ENCODE data around the gene GPX5.

GPX5 gene

DNA sequence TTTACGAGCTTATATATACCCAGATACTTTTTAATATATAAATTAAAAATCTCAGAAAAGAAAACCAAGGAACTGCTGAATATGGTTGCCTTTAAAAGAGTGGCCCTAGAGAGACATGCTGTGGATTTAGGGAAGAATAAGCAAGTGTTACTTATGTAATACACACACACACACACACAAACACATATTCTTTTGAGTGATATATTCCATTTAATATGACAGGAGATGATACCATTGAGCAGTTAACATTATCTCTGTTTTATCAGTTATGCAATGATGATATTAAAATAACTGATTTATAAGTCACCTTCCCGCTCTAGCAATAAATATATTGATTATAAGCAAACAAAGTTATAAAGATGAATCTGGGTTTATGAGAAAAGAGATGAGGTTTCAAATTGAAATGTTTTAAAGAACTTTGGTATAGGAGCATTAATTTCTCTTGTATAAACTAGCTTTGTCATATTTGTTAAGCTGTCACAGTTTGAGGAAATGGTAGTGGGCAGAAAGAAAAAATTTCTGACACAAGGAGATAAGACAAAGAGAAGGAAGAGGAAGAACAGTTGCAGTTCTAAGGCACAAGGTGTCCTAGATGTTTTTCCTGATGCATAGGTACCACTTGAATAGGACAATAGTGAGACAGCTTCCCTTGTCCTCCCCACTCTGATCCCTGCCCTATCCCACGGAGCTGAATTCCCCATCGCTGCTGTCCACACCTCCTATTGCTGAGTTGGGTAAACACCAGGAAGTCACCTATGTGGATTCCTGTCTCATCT, 26.4 kb downstream of the GPX5 start:
- TF ChIP-seq FOXP2 (optimal IDR thresholded peaks at IDR 0.05; ENCODE audit: borderline replicate concordance, extremely low read depth, extremely low read length, insufficient read depth) (no peak), POLR2AphosphoS5 (IDR thresholded peaks at IDR 0.05; ENCODE audit: low read depth, low read length) (no peak), SIN3A (IDR thresholded peaks at IDR 0.05; ENCODE audit: borderline replicate concordance, insufficient read depth, low read length) (no peak), TAF1 (IDR thresholded peaks at IDR 0.05; ENCODE audit: borderline replicate concordance, insufficient read depth, low read length) (no peak)

DNA sequence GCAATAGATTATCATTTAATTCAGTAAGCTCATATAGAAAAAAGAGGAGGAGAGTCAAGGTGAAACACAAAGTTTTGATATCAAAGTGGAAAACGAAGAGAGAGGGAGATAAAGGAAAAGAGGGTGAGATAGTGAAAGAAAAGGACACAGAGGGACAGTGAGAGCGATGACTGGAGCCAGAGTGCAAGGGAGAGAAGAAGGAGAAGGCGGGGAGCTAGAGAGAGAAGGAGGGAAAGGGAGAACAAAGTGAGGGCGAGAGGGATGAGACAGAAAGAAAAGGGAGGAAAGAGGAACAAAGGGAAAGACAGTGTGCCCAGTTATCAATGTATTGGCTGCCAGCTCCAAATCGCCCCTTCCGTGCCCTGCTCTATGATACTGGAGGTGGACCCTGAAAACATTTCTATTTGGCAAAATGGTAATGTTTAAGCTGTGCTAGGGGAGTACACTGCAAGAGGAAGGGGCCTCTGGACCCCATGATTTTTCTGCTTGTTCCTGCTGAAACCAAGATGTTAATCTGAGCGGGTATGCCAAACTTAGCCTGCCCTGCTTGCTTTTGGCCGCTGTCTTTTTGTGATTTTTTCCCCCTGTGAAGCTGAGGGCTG, 27.8 kb downstream of the GPX5 start:
- TF ChIP-seq TAF1 (IDR thresholded peaks at IDR 0.05; ENCODE audit: borderline replicate concordance, insufficient read depth, low read length) (no peak), FOXP2 (optimal IDR thresholded peaks at IDR 0.05; ENCODE audit: borderline replicate concordance, extremely low read depth, extremely low read length, insufficient read depth) (no peak), POLR2AphosphoS5 (IDR thresholded peaks at IDR 0.05; ENCODE audit: low read depth, low read length) (no peak), SIN3A (IDR thresholded peaks at IDR 0.05; ENCODE audit: borderline replicate concordance, insufficient read depth, low read length) (no peak)
- TF ChIP-seq, protein P1, sequence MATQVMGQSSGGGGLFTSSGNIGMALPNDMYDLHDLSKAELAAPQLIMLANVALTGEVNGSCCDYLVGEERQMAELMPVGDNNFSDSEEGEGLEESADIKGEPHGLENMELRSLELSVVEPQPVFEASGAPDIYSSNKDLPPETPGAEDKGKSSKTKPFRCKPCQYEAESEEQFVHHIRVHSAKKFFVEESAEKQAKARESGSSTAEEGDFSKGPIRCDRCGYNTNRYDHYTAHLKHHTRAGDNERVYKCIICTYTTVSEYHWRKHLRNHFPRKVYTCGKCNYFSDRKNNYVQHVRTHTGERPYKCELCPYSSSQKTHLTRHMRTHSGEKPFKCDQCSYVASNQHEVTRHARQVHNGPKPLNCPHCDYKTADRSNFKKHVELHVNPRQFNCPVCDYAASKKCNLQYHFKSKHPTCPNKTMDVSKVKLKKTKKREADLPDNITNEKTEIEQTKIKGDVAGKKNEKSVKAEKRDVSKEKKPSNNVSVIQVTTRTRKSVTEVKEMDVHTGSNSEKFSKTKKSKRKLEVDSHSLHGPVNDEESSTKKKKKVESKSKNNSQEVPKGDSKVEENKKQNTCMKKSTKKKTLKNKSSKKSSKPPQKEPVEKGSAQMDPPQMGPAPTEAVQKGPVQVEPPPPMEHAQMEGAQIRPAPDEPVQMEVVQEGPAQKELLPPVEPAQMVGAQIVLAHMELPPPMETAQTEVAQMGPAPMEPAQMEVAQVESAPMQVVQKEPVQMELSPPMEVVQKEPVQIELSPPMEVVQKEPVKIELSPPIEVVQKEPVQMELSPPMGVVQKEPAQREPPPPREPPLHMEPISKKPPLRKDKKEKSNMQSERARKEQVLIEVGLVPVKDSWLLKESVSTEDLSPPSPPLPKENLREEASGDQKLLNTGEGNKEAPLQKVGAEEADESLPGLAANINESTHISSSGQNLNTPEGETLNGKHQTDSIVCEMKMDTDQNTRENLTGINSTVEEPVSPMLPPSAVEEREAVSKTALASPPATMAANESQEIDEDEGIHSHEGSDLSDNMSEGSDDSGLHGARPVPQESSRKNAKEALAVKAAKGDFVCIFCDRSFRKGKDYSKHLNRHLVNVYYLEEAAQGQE (IDR thresholded peaks at IDR 0.05; ENCODE audit: insufficient read depth in 1 of 2, low read depth in 2 of 2, low read length in 2 of 2): no peak

DNA sequence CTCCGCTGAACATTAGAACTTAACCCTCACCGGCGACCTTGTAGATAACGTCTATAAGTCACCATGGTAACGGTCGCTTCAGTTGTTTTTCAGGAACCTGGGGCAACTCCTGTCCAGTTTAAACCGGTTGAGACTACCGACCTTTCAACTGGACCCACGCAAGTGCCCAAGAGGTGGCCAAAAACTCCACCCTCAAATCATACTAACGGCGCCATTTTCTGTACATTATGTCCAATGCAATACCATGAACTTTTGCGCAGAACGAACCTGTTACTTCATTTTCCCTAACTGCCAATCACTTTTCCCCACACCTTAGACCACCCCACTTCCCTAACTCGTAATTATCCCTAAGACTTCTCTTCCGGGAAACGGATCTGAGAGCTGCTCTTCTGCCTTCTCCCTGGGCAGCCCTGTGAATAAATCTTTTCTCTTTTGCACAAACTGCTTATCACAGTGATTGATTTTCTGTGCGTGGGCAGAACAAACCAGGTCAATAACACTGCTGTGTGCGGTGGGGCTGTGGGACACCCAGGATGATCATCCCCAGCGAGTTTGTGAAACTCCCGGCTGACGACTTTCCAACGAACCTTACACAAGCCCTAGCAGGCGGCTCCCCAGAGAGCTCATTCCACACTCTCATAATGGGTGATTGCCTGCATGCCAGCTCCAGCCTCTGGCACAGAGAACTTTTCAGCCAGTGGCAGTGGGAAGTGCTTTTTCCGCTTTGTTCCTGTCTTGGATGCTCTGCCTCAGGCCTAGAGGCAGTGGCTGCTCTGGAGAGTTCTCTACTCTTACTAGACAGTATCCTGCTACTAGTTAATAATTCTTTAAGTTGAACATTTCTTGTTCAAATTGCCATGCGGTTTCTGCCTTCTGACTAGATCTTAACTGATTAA, 28.6 kb downstream of the GPX5 start:
- TF ChIP-seq, protein P1 (IDR thresholded peaks at IDR 0.05; ENCODE audit: insufficient read depth in 1 of 2, low read depth in 2 of 2, low read length in 2 of 2): no peak
- TF ChIP-seq TAF1 (IDR thresholded peaks at IDR 0.05; ENCODE audit: borderline replicate concordance, insufficient read depth, low read length) (no peak), FOXP2 (optimal IDR thresholded peaks at IDR 0.05; ENCODE audit: borderline replicate concordance, extremely low read depth, extremely low read length, insufficient read depth) (no peak), SIN3A (IDR thresholded peaks at IDR 0.05; ENCODE audit: borderline replicate concordance, insufficient read depth, low read length) (no peak), POLR2AphosphoS5 (IDR thresholded peaks at IDR 0.05; ENCODE audit: low read depth, low read length) (no peak)

DNA sequence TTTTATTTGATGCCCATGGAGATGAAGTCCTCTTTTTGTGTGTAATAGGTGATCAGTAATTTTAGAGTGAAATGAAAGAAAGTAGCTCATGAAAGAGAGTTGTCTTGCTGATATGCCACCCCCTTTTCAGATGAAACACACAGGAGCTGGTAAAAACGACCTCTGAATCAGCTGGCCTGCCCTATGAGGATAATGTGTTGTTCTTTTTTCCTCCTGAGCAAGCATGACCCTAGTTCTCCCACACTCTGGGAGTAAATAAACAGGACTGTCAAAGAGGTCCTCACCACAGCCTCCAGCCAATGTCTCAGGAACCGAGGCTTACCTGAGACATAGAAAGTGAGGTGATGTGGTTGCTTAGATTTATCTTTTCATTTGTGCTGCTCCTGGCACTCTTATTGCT, 29.5 kb downstream of the GPX5 start:
- TF ChIP-seq SIN3A (IDR thresholded peaks at IDR 0.05; ENCODE audit: borderline replicate concordance, insufficient read depth, low read length) (no peak), POLR2AphosphoS5 (IDR thresholded peaks at IDR 0.05; ENCODE audit: low read depth, low read length) (no peak), FOXP2 (optimal IDR thresholded peaks at IDR 0.05; ENCODE audit: borderline replicate concordance, extremely low read depth, extremely low read length, insufficient read depth) (no peak), TAF1 (IDR thresholded peaks at IDR 0.05; ENCODE audit: borderline replicate concordance, insufficient read depth, low read length) (no peak)
- TF ChIP-seq, protein P1 (IDR thresholded peaks at IDR 0.05; ENCODE audit: insufficient read depth in 1 of 2, low read depth in 2 of 2, low read length in 2 of 2): no peak

DNA sequence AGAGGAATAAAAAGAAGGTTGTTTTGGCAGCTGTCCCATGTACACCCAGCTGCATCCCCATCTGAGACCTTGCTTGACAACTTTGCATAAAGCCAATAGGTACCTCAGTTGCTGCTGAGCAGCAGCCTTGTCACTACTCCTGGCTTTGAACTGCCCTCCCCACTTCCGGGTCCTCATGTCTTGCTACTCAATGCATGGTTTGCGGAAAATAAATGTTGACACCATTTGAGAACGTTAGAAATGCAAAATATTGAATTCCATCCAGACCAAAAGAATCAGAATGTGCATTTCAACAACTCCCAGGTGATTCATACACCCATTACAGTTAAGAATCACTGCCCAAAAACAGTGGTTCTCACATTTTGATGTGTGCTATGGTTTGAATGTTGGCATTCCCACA, 32.9 kb downstream of the GPX5 start:
- TF ChIP-seq TAF1 (IDR thresholded peaks at IDR 0.05; ENCODE audit: borderline replicate concordance, insufficient read depth, low read length) (no peak), POLR2AphosphoS5 (IDR thresholded peaks at IDR 0.05; ENCODE audit: low read depth, low read length) (no peak), SIN3A (IDR thresholded peaks at IDR 0.05; ENCODE audit: borderline replicate concordance, insufficient read depth, low read length) (no peak), FOXP2 (optimal IDR thresholded peaks at IDR 0.05; ENCODE audit: borderline replicate concordance, extremely low read depth, extremely low read length, insufficient read depth) (no peak)
- TF ChIP-seq, protein P1 (IDR thresholded peaks at IDR 0.05; ENCODE audit: insufficient read depth in 1 of 2, low read depth in 2 of 2, low read length in 2 of 2): no peak

Measured in PFSK-1 (cell line).